RPMI7951 (cell line): Measurements from ENCODE around the gene MYO7A. TPM values are rescaled to one million over a fixed set of nuclear protein-coding genes. Genes with fewer than 3 reads are reported as not detected.

Experiments
- DNase-seq: peaks from one replicate; pipeline ENCODE4 v3.0.0-alpha.2; 2012; ENCODE audit warnings: low read depth
- total RNA-seq: library from RNA; depleted of rRNA; stranded (reverse); fragments of >200 nt; shearing (Covaris generic); gene quantifications from 2 replicates; pipeline ENCODE4 v1.2.3, GENCODE V29; 2014

MYO7A gene
- total RNA-seq, 1 experiment from 2014 or later, result 0.36 TPM

GRCh38 chr11:77146261-77147035 lies 18.4 kb downstream of the MYO7A start:
- DNase-seq, result no peak

- DNase-seq, result no peak
These were observed 18.9 kb downstream of the MYO7A start for GRCh38 chr11:77147036-77147315.

- DNase-seq, result peak; percentile 37
These were observed 19.7 kb downstream of the MYO7A start for GRCh38 chr11:77147668-77148321.

GRCh38 chr11:77148963-77149715 lies 21.1 kb downstream of the MYO7A start:
- DNase-seq, result no peak

- no peak for DNase-seq
These were observed 21.8 kb downstream of the MYO7A start for GRCh38 chr11:77149716-77150392.

GRCh38 chr11:77150836-77151235 lies 22.8 kb downstream of the MYO7A start:
- no peak for DNase-seq

- peak; percentile 52 for DNase-seq
These were observed 23.9 kb downstream of the MYO7A start for GRCh38 chr11:77151804-77152509.

GRCh38 chr11:77152846-77153245 lies 24.8 kb downstream of the MYO7A start:
- peak; percentile 51 for DNase-seq

- no peak for DNase-seq
These were observed 25.5 kb downstream of the MYO7A start for GRCh38 chr11:77153276-77154185.

GRCh38 chr11:77154381-77155081 lies 26.5 kb downstream of the MYO7A start:
- no peak for DNase-seq

GRCh38 chr11:77155082-77155475 lies 27.0 kb downstream of the MYO7A start:
- no peak for DNase-seq

GRCh38 chr11:77155556-77156130 lies 27.6 kb downstream of the MYO7A start:
- no peak for DNase-seq

- DNase-seq, result no peak
These were observed 28.6 kb downstream of the MYO7A start for GRCh38 chr11:77156396-77157195.

- no peak for DNase-seq
These were observed 30.1 kb downstream of the MYO7A start for GRCh38 chr11:77158041-77158695.

- no peak for DNase-seq
These were observed 31.3 kb downstream of the MYO7A start for GRCh38 chr11:77159219-77159936.

- no peak for DNase-seq
These were observed 32.0 kb downstream of the MYO7A start for GRCh38 chr11:77159937-77160495.

GRCh38 chr11:77163271-77163670 lies 35.2 kb downstream of the MYO7A start:
- DNase-seq, result no peak
